ENCODE measurements around the gene TUBA4B. TPM values are rescaled to one million over a fixed set of nuclear protein-coding genes. Genes with fewer than 3 reads are reported as not detected.

Gene TUBA4B
- total RNA-seq, 6 experiments from 2014 or later, result 0.27 to 2.0 (median 0.57) TPM; not detected in 2

- DNase-seq (no peak), ATAC-seq (no peak)
- Histone ChIP-seq H3K9me3 (no peaks in the 10 kb centered on the region), H3K27me3 (no peaks in the 10 kb centered on the region), H3K27ac (no peak overlapping the region), H3K36me3 (peaks cover 17 to 58% (median 34%) of the 10 kb centered on the region in 4 donors), H3K4me1 (peaks cover 0 to 23% (median 11%) of the 10 kb centered on the region in 4 donors), H3K4me3 (no peak overlapping the region)
- intact Hi-C loops (cut with DNase I), result loop anchor here in 1 of 2 donors (10.0 kb wide), 1 partner anchor 74 kb away; no protein-coding TSS in a partner anchor
- TF ChIP-seq POLR2A (IDR thresholded peaks at IDR 0.05), result no peak
- no peak for TF ChIP-seq CTCF (IDR thresholded peaks at IDR 0.05)
- WGBS (ENCODE audit: insufficient coverage, low coverage, low lambda C conversion rate, missing lambda C conversion rate), result 82% methylated on average over 9 of the region's 19 CpGs
Observed at GRCh38 chr2:219220652-219221402, 32.2 kb upstream of the TUBA4B start.

- Histone ChIP-seq H3K36me3 (peaks cover 17 to 64% (median 34%) of the 10 kb centered on the region in 4 donors), H3K27ac (no peak overlapping the region), H3K4me3 (no peak overlapping the region), H3K27me3 (no peaks in the 10 kb centered on the region), H3K9me3 (no peaks in the 10 kb centered on the region), H3K4me1 (peaks cover 0 to 22% (median 11%) of the 10 kb centered on the region in 4 donors)
- intact Hi-C loops (cut with DNase I), result loop anchor here in 1 of 2 donors (10.0 kb wide), 1 partner anchor 73 kb away; no protein-coding TSS in a partner anchor
- 100% methylated on average over 2 of the region's 16 CpGs for WGBS (ENCODE audit: insufficient coverage, low coverage, low lambda C conversion rate, missing lambda C conversion rate)
- no peak for DNase-seq
- ATAC-seq, result no peak
- TF ChIP-seq POLR2A (IDR thresholded peaks at IDR 0.05) (no peak), CTCF (IDR thresholded peaks at IDR 0.05) (no peak)
Observed at GRCh38 chr2:219221957-219222518, 31.0 kb upstream of the TUBA4B start.

- Histone ChIP-seq H3K27me3 (no peaks in the 10 kb centered on the region), H3K9me3 (no peaks in the 10 kb centered on the region), H3K4me1 (peaks cover 0 to 16% (median 3%) of the 10 kb centered on the region in 4 donors), H3K27ac (no peak overlapping the region), H3K36me3 (peaks cover 17 to 64% (median 35%) of the 10 kb centered on the region in 4 donors), H3K4me3 (no peak overlapping the region)
- no peak for ATAC-seq
- WGBS (ENCODE audit: insufficient coverage, low coverage, low lambda C conversion rate, missing lambda C conversion rate), result 77% methylated on average over 9 of the region's 31 CpGs
- intact Hi-C loops (cut with DNase I), result loop anchor here in 1 of 2 donors (10.0 kb wide), 1 partner anchor 71 kb away; no protein-coding TSS in a partner anchor
- no peak for DNase-seq
- no peak for TF ChIP-seq POLR2A (IDR thresholded peaks at IDR 0.05)
- TF ChIP-seq CTCF (IDR thresholded peaks at IDR 0.05), result no peak
Observed at GRCh38 chr2:219223831-219224610, 29.0 kb upstream of the TUBA4B start.

- WGBS (ENCODE audit: insufficient coverage, low coverage, low lambda C conversion rate, missing lambda C conversion rate), result 75% methylated on average over 3 of the region's 3 CpGs
Observed at GRCh38 chr2:219225350-219225749, 27.7 kb upstream of the TUBA4B start.

More at GRCh38 chr2:219225350-219225749, 27.7 kb upstream of the TUBA4B start:
- Histone ChIP-seq H3K4me1 (peaks cover 0 to 10% (median under 1%) of the 10 kb centered on the region in 4 donors), H3K27me3 (no peaks in the 10 kb centered on the region), H3K9me3 (no peaks in the 10 kb centered on the region), H3K4me3 (no peak overlapping the region), H3K27ac (no peak overlapping the region), H3K36me3 (peaks cover 17 to 61% (median 32%) of the 10 kb centered on the region in 4 donors)
- TF ChIP-seq CTCF (IDR thresholded peaks at IDR 0.05), result no peak
- TF ChIP-seq POLR2A (IDR thresholded peaks at IDR 0.05), result no peak
- ATAC-seq, result no peak
- intact Hi-C loops (cut with DNase I), result loop anchor here in 1 of 2 donors (10.0 kb wide), 1 partner anchor 69 kb away; no protein-coding TSS in a partner anchor
- DNase-seq, result no peak
